Body of pancreas (tissue), 4 donors: ENCODE results near the gene ARVCF.

Source experiments
- CTCF ChIP-seq, 7 experiments: fragments of 450-650 bp in 4 of 7; fragments of 200-600 bp in 3 of 7; sonication (generic) in 3 of 7; IDR thresholded peaks; one replicate each; pipeline ENCODE4 v1.5.1; 2016 to 2019; ENCODE audit warnings: antibody characterized with exemption in 7 of 7
- POLR2A ChIP-seq, 3 donors: fragments of 450-650 bp; IDR thresholded peaks; one replicate each; pipeline ENCODE4 v1.6.1; 2016; ENCODE audit warnings: antibody characterized with exemption in 3 of 3, mild to moderate bottlenecking in 2 of 3

DNA sequence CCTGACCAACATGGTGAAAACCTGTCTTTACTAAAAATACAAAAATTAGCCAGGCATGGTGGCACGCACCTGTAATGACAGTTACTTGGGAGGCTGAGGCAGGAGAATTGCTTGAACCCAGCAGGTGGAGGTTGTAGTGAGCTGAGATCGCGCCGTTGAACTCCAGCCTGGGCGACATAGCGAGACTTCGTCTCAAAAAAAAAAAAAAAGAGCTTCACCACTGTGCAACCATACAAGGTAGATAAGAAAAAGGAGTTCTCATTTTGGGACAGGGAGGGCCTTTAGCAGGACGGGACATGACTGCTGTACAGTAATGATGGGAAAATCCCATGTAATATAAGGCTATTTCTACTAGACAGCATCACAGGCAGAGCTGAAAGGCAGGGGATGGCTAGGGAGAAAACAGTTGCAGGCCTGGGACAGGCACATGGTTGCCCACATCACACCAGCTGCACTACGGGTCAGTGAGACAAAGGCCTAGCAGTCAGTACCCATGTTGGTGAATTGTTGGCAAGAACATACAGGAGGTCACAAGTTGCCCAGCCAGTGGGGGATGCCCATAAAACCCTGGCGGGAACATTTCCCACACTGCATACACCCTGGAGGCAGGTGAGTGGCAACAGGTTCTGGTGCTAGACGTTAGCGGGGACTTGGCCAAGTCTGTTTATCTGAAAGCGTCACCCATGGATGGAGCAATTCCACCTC lies 9.7 kb upstream of the ARVCF start:
- no peak for TF ChIP-seq CTCF (IDR thresholded peaks at IDR 0.05)
- no peak for TF ChIP-seq POLR2A (IDR thresholded peaks at IDR 0.05)
